ENCODE data around the gene FYN.

The FYN gene

DNA sequence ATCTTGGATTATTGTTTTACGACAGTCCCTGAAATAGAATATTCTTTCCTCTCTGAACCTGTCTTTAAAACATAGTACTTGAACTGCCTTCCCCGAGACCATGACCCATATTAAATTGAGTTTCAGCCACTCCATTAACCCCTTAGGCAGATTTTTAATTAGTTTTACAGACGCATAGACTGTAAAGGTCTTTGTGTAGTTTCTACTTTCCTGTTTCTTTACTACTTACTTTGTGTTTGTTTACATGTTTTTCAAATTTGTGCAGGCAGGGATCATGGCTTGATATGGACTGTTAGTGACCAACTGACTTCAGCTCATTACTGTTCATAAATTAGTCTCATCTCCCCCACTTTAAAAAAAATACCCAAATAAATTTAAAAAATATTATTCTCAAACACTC lies 53.8 kb downstream of the FYN start:
- ChIA-PET POLR2A (no interaction called here), CTCF (interaction anchor here (0.9 kb wide), 1 partner anchor 10 kb away, joined by 3 read pairs; no protein-coding TSS in a partner anchor)
- Histone ChIP-seq H3K27ac (ENCODE audit: insufficient read depth in 1 of 2, low read depth in 1 of 2, low read length in 2 of 2, poor library complexity in 1 of 2, severe bottlenecking in 2 of 2) (no peak overlapping the region), H3K9me3 (ENCODE audit: control extremely low read depth in 1 of 5, control insufficient read depth in 4 of 5, insufficient read depth in 2 of 5, low read depth in 1 of 5, low read length in 4 of 5) (no peaks in the 10 kb centered on the region), H3K4me3 (ENCODE audit: control insufficient read depth in 1 of 7, extremely low read depth in 1 of 7, insufficient read depth in 4 of 7, low read depth in 2 of 7, low read length in 6 of 7) (no peak overlapping the region), H3K27me3 (replicated peaks in 2 of 5; ENCODE audit: control insufficient read depth in 4 of 5, insufficient read depth in 5 of 5, low read length in 4 of 5) (no peaks in the 10 kb centered on the region), H3K4me1 (ENCODE audit: control extremely low read depth in 1 of 4, control insufficient read depth in 4 of 4, insufficient read depth in 4 of 4, low read length in 3 of 4) (peaks cover 0 to 17% (median 12%) of the 10 kb centered on the region in 4 experiments), H3K36me3 (ENCODE audit: control insufficient read depth in 4 of 4, insufficient read depth in 4 of 4, low read length in 3 of 4) (no peaks in the 10 kb centered on the region)
- DNase-seq = no peak
- WGBS (ENCODE audit: insufficient coverage) = 90% methylated on average over 2 of the region's 3 CpGs

DNA sequence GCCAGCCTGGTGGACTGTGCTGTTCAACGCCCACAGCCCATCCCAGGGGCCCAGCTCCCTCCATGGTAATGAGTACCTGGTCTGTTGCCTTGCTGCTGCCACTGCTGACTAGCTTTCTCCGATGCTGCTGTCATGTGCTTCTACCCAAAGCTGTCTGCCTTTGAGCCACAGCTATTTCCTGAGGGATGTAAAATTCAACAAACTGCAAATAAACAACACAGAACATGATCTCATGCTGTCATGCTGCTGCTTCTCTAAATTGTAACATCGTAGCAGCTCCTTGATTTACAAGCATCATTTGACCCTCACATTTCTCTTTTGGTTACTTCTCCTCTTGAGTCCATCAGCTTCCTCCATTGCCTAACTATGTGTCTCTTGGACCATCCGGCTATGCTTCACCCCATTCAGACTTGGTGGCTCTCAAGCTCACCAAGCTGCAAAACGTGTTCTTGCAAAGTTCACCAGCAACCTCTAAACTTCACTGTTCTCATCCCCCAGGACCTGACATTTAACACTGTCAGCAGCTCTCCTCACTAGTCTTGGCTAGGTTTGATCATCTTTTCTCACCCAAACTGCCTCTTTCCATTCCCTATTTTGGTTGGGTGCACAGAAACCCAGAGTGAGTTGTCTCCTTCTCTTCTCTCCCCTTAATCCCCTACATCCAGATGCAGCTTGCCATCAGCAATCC lies 54.6 kb downstream of the FYN start:
- POLR2A ChIA-PET = no interaction called here
- peaks cover 0 to 1% (median under 1%) of the 10 kb centered on the region in 4 experiments for H3K36me3 ChIP-seq (ENCODE audit: control insufficient read depth in 4 of 4, insufficient read depth in 4 of 4, low read length in 3 of 4)
- H3K27ac ChIP-seq (ENCODE audit: insufficient read depth in 1 of 2, low read depth in 1 of 2, low read length in 2 of 2, poor library complexity in 1 of 2, severe bottlenecking in 2 of 2) = no peak overlapping the region
- H3K27me3 ChIP-seq (replicated peaks in 2 of 5; ENCODE audit: control insufficient read depth in 4 of 5, insufficient read depth in 5 of 5, low read length in 4 of 5) = no peaks in the 10 kb centered on the region
- WGBS (ENCODE audit: insufficient coverage) = 69% methylated on average over 5 of the region's 5 CpGs
- CTCF ChIA-PET = interaction anchor here (0.7 to 1.5 kb wide), 6 partner anchors 8 to 226 kb away, joined by 3 to 8 read pairs (median 4); no protein-coding TSS in a partner anchor
- no peaks in the 10 kb centered on the region for H3K9me3 ChIP-seq (ENCODE audit: control extremely low read depth in 1 of 5, control insufficient read depth in 4 of 5, insufficient read depth in 2 of 5, low read depth in 1 of 5, low read length in 4 of 5)
- H3K4me1 ChIP-seq (ENCODE audit: control extremely low read depth in 1 of 4, control insufficient read depth in 4 of 4, insufficient read depth in 4 of 4, low read length in 3 of 4) = peaks cover 0 to 13% (median 9%) of the 10 kb centered on the region in 4 experiments
- no peak overlapping the region for H3K4me3 ChIP-seq (ENCODE audit: control insufficient read depth in 1 of 7, extremely low read depth in 1 of 7, insufficient read depth in 4 of 7, low read depth in 2 of 7, low read length in 6 of 7)
- DNase-seq = no peak

DNA sequence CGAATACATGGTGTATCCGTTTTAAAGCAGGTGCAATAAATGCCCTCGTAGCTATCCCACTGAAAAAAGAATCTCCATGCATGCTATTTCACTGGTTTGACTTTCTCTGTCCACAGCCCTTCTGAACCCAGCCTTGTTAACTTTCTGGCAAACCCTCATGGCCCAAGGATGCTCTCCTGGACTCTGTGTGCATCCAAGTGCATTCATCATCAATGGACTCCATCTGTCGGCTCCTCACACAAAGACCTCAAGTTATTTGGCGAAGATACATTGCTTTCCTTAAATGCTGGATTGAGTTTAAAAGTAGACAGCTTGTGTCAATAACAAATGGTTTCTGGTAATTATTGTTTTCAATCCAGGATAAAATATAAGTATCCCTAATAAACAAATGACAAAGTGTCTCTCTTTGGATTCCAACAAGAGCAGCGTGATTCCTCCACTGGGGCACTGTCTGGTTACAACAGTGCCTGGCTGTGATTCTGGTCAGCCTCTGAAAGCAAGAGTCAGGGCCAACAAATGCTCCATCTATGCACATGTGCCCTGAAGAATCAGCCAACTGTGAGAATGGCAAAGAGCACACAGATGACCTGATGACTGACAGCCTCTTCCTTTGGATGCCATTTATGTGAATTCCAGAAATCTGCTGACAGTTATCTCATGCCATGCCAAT lies 55.7 kb downstream of the FYN start:
- peaks cover 0 to 3% (median 2%) of the 10 kb centered on the region in 4 experiments for H3K4me1 ChIP-seq (ENCODE audit: control extremely low read depth in 1 of 4, control insufficient read depth in 4 of 4, insufficient read depth in 4 of 4, low read length in 3 of 4)
- WGBS (ENCODE audit: insufficient coverage) = 98% methylated on average over 5 of the region's 6 CpGs
- no peaks in the 10 kb centered on the region for H3K27me3 ChIP-seq (replicated peaks in 2 of 5; ENCODE audit: control insufficient read depth in 4 of 5, insufficient read depth in 5 of 5, low read length in 4 of 5)
- no peak overlapping the region for H3K27ac ChIP-seq (ENCODE audit: insufficient read depth in 1 of 2, low read depth in 1 of 2, low read length in 2 of 2, poor library complexity in 1 of 2, severe bottlenecking in 2 of 2)
- no peak for DNase-seq
- POLR2A ChIA-PET = no interaction called here
- peaks cover 0 to 5% (median 2%) of the 10 kb centered on the region in 4 experiments for H3K36me3 ChIP-seq (ENCODE audit: control insufficient read depth in 4 of 4, insufficient read depth in 4 of 4, low read length in 3 of 4)
- no peak overlapping the region for H3K4me3 ChIP-seq (ENCODE audit: control insufficient read depth in 1 of 7, extremely low read depth in 1 of 7, insufficient read depth in 4 of 7, low read depth in 2 of 7, low read length in 6 of 7)
- no peaks in the 10 kb centered on the region for H3K9me3 ChIP-seq (ENCODE audit: control extremely low read depth in 1 of 5, control insufficient read depth in 4 of 5, insufficient read depth in 2 of 5, low read depth in 1 of 5, low read length in 4 of 5)
- CTCF ChIA-PET = interaction anchor here (1.0 to 1.5 kb wide), 4 partner anchors 9 to 27 kb away, joined by 3 to 8 read pairs (median 4); no protein-coding TSS in a partner anchor

DNA sequence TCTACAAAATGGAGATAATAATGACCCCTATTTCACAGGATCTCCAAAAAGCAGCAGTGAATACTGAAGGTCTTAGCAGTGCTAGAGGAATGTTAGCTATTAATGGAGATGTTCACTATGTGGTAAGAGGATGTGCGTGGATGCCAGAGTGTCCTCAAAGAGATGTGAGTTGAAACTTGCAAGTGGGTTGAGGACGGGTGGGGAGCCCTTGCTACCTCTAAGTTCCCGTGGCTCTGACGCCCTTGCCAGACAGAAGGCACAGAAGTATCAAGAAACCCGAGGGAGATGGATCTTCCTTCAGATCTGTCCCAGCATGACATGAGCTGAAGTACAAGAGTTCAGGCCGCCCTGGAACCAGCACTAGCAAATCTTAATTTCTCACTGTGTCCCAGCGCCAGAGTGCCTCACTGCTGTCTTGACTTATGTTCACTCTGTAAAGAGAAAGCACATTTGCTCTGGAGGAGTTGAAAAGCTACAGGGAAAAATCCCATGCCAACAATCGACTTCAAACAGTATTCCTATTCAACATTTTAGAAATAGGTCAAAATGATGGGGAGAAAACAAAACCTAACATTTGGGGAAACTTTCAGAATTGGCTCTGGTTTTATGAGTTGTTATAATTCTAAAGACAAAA lies 59.5 kb downstream of the FYN start:
- CTCF ChIA-PET = interaction anchor here (2.1 kb wide), 1 partner anchor 10 kb away, joined by 5 read pairs; no protein-coding TSS in a partner anchor
- H3K4me1 ChIP-seq (ENCODE audit: control extremely low read depth in 1 of 4, control insufficient read depth in 4 of 4, insufficient read depth in 4 of 4, low read length in 3 of 4) = peaks cover 0 to 6% (median 2%) of the 10 kb centered on the region in 4 experiments
- no peaks in the 10 kb centered on the region for H3K9me3 ChIP-seq (ENCODE audit: control extremely low read depth in 1 of 5, control insufficient read depth in 4 of 5, insufficient read depth in 2 of 5, low read depth in 1 of 5, low read length in 4 of 5)
- peaks cover 0 to 5% (median 2%) of the 10 kb centered on the region in 4 experiments for H3K36me3 ChIP-seq (ENCODE audit: control insufficient read depth in 4 of 4, insufficient read depth in 4 of 4, low read length in 3 of 4)
- WGBS (ENCODE audit: insufficient coverage) = 98% methylated on average over 7 of the region's 8 CpGs
- POLR2A ChIA-PET = no interaction called here
- no peak for DNase-seq
- no peak overlapping the region for H3K4me3 ChIP-seq (ENCODE audit: control insufficient read depth in 1 of 7, extremely low read depth in 1 of 7, insufficient read depth in 4 of 7, low read depth in 2 of 7, low read length in 6 of 7)
- H3K27me3 ChIP-seq (replicated peaks in 2 of 5; ENCODE audit: control insufficient read depth in 4 of 5, insufficient read depth in 5 of 5, low read length in 4 of 5) = no peaks in the 10 kb centered on the region
- H3K27ac ChIP-seq (ENCODE audit: insufficient read depth in 1 of 2, low read depth in 1 of 2, low read length in 2 of 2, poor library complexity in 1 of 2, severe bottlenecking in 2 of 2) = no peak overlapping the region

DNA sequence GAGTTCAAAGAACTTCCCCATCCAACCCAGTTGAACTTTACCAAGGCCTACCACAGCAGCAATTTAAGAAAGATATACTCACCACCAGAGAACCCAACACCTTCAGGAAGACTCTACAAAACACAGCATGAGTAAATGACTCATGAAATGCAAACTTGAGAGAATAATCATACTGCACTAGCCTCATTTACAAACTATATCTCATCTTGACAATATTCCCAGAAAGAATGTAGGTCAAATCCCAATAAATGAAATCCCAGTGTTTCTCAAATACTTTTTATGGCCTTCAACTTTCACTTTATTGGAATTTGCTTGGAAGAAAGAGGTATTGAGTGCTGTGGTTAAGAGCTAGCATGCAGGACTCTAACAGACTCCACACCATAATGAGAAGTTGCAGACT lies 60.0 kb downstream of the FYN start:
- H3K9me3 ChIP-seq (ENCODE audit: control extremely low read depth in 1 of 5, control insufficient read depth in 4 of 5, insufficient read depth in 2 of 5, low read depth in 1 of 5, low read length in 4 of 5) = no peaks in the 10 kb centered on the region
- no peak overlapping the region for H3K4me3 ChIP-seq (ENCODE audit: control insufficient read depth in 1 of 7, extremely low read depth in 1 of 7, insufficient read depth in 4 of 7, low read depth in 2 of 7, low read length in 6 of 7)
- POLR2A ChIA-PET = no interaction called here
- H3K27ac ChIP-seq (ENCODE audit: insufficient read depth in 1 of 2, low read depth in 1 of 2, low read length in 2 of 2, poor library complexity in 1 of 2, severe bottlenecking in 2 of 2) = no peak overlapping the region
- H3K36me3 ChIP-seq (ENCODE audit: control insufficient read depth in 4 of 4, insufficient read depth in 4 of 4, low read length in 3 of 4) = peaks cover 0 to 5% (median 2%) of the 10 kb centered on the region in 4 experiments
- CTCF ChIA-PET = no interaction called here
- H3K27me3 ChIP-seq (replicated peaks in 2 of 5; ENCODE audit: control insufficient read depth in 4 of 5, insufficient read depth in 5 of 5, low read length in 4 of 5) = no peaks in the 10 kb centered on the region
- no peak for DNase-seq
- peaks cover 0 to 3% (median 1%) of the 10 kb centered on the region in 4 experiments for H3K4me1 ChIP-seq (ENCODE audit: control extremely low read depth in 1 of 4, control insufficient read depth in 4 of 4, insufficient read depth in 4 of 4, low read length in 3 of 4)

DNA sequence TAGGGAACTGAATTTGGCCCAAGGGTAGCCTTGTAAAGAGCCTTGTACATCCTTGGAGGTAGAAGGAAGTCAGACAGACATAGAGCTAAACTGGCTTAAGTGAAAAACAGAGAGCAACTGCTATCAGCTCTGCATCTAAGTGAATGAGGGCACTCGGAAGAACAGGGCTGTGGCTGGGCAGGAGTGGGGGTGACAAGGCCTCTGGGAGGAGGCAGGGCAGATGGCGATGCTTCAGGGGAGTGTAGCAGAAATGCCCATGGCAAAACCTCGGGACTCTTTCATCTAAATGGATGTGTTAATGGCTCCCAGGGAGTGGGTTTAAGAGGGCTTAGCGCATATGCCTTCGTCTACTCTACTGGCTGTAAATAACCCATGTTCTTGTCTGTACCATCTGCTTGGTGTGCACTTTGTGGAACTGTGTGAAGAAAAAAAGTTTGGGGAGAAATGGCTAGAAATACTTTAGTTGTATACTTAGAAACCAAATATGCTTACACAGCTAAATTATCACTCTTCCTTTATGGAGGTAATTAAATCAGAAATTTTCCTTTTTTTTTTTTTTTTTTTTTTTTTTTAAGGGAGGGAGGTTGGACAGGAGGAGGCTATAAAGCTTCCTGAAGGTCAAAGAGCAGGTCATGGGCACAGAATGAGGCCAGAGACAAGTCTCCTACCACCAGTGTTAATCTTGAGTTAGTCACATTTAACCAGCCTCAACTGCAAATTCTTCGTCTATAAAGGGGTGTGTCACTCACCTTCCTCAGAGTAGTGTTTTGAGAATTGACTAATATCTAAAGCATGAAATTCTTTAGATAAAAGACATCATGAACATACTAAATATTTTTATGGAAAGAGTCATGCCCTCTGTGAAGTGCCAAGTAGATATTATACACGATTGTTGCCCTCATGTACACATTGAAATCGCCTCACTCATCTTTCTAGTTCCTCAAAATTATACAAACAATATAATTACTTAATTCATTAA lies 60.9 kb downstream of the FYN start:
- Histone ChIP-seq H3K36me3 (ENCODE audit: control insufficient read depth in 4 of 4, insufficient read depth in 4 of 4, low read length in 3 of 4) (peaks cover 0 to 5% (median 2%) of the 10 kb centered on the region in 4 experiments), H3K9me3 (ENCODE audit: control extremely low read depth in 1 of 5, control insufficient read depth in 4 of 5, insufficient read depth in 2 of 5, low read depth in 1 of 5, low read length in 4 of 5) (no peaks in the 10 kb centered on the region), H3K27me3 (replicated peaks in 2 of 5; ENCODE audit: control insufficient read depth in 4 of 5, insufficient read depth in 5 of 5, low read length in 4 of 5) (no peaks in the 10 kb centered on the region), H3K27ac (ENCODE audit: insufficient read depth in 1 of 2, low read depth in 1 of 2, low read length in 2 of 2, poor library complexity in 1 of 2, severe bottlenecking in 2 of 2) (no peak overlapping the region), H3K4me3 (ENCODE audit: control insufficient read depth in 1 of 7, extremely low read depth in 1 of 7, insufficient read depth in 4 of 7, low read depth in 2 of 7, low read length in 6 of 7) (no peak overlapping the region), H3K4me1 (ENCODE audit: control extremely low read depth in 1 of 4, control insufficient read depth in 4 of 4, insufficient read depth in 4 of 4, low read length in 3 of 4) (peaks cover 0 to 3% (median 1%) of the 10 kb centered on the region in 4 experiments)
- CTCF ChIA-PET = interaction anchor here (0.9 to 1.5 kb wide), 2 partner anchors 12 to 17 kb away, joined by 3 read pairs; no protein-coding TSS in a partner anchor
- POLR2A ChIA-PET = no interaction called here
- WGBS (ENCODE audit: insufficient coverage) = 100% methylated on average over 5 of the region's 8 CpGs
- no peak for DNase-seq

Data from common myeloid progenitor, CD34-positive (primary cell).